HCT116 (cell line): ENCODE measurements around the gene PPEF1. TPM values are rescaled to one million over a fixed set of nuclear protein-coding genes. Genes with fewer than 3 reads are reported as not detected.
A peak's percentile ranks its signal among the peaks of the same experiment; 100 is the strongest.

Experiments
- ATAC-seq: fragments of 200-7000 bp; cut with Tn5 transposase; 2 replicates; pipeline ENCODE4 v1.9.1; 2020; ENCODE audit warnings: mild to moderate bottlenecking, moderate library complexity
- BruUV-seq: library from RNA; stranded (reverse); fragments of 400-500 nt; replicated peaks from 2 replicates; lab custom pipeline; 2021; lab: Mats Ljungman, UMichigan
- CTCF ChIA-PET: fragments of 300-600 bp; sonication (Branson Sonifier 250); formaldehyde crosslinking; loops from one replicate; lab custom pipeline; 2021; ENCODE audit warnings: antibody characterized with exemption; lab: Charles Lee
- POLR2A ChIA-PET: fragments of 300-600, 350-600 bp; sonication (Branson Sonifier 250); formaldehyde crosslinking; loops from one replicate; lab custom pipeline; 2021; ENCODE audit warnings: antibody characterized with exemption; lab: Charles Lee
- RAD21 ChIA-PET, 2 experiments: fragments of 300-600 bp; sonication (Branson Sonifier 250); formaldehyde crosslinking; loops; one replicate each; lab custom pipeline; 2023; ENCODE audit warnings: low total read pairs in 2 of 2; ENCODE audit not compliant: uncharacterized antibody in 2 of 2, unreplicated experiment in 2 of 2, low non-redundant PET in 1 of 2; lab: Charles Lee
- DNase-seq: peaks from one replicate; pipeline ENCODE4 v3.0.0-alpha.2; 2010; ENCODE audit warnings: low read depth, low spot score
- H2AFZ ChIP-seq: fragments of 200-600 bp; shearing (Covaris generic), sonication (generic); 2 replicates; pipeline ENCODE4 v1.6.1; 2017; ENCODE audit warnings: low read depth, mixed run types, mixed read lengths, antibody characterized with exemption, low read length; ENCODE audit not compliant: poor library complexity, severe bottlenecking
- H3K27ac ChIP-seq: 2 replicates; pipeline ENCODE4 v1.5.1; 2012; ENCODE audit warnings: low read depth, low read length
- H3K27me3 ChIP-seq: fragments of 200-600 bp; sonication (generic); 2 replicates; pipeline ENCODE4 v1.6.1; 2016; ENCODE audit warnings: mixed run types, low read length, mixed read lengths; ENCODE audit not compliant: insufficient read depth
- H3K36me3 ChIP-seq, 2 experiments: fragments of 200-500 bp in 1 of 2; fragments of 200-600 bp in 1 of 2; sonication (Bioruptor generic) in 1 of 2; sonication (generic) in 1 of 2; 2 replicates each; pipeline versions ENCODE4 v1.5.1 to v1.6.1; 2014 to 2016; ENCODE audit warnings: low read length in 2 of 2, inconsistent platforms in 1 of 2, mixed read lengths in 1 of 2, mixed run types in 1 of 2; ENCODE audit not compliant: insufficient read depth in 2 of 2, control insufficient read depth in 1 of 2
- H3K4me1 ChIP-seq, 2 experiments: fragments of 200-600 bp in 1 of 2; sonication (generic) in 1 of 2; 2 replicates each; pipeline versions ENCODE4 v1.5.1 to v1.6.1; 2012 to 2017; ENCODE audit warnings: low read length in 2 of 2, inconsistent platforms in 1 of 2, mild to moderate bottlenecking in 1 of 2, mixed read lengths in 1 of 2, mixed run types in 1 of 2, moderate library complexity in 1 of 2; ENCODE audit not compliant: insufficient read depth in 2 of 2, control insufficient read depth in 1 of 2
- H3K4me2 ChIP-seq: fragments of 200-600 bp; sonication (generic); 2 replicates; pipeline ENCODE4 v1.6.1; 2017; ENCODE audit warnings: mixed run types, low read length, mixed read lengths
- H3K4me3 ChIP-seq, 2 experiments: fragments of 200-600 bp in 1 of 2; sonication (generic) in 1 of 2; replicated peaks in 1 of 2; 2 replicates each; pipeline ENCODE4 v1.5.1; 2011 to 2016; ENCODE audit warnings: low read length in 2 of 2, control low read depth in 1 of 2, low read depth in 1 of 2, mild to moderate bottlenecking in 1 of 2, mixed read lengths in 1 of 2, mixed run types in 1 of 2
- H3K79me2 ChIP-seq: fragments of 200-600 bp; sonication (generic); 2 replicates; pipeline ENCODE4 v1.6.1; 2017; ENCODE audit warnings: mild to moderate bottlenecking, mixed run types, low read length, moderate library complexity, mixed read lengths; ENCODE audit not compliant: insufficient read depth
- H3K9ac ChIP-seq: fragments of 200-600 bp; sonication (generic); 2 replicates; pipeline ENCODE4 v1.6.1; 2016; ENCODE audit warnings: low read length, mixed read lengths
- H3K9me2 ChIP-seq: fragments of 200-600 bp; sonication (generic), shearing (Covaris generic); 2 replicates; pipeline ENCODE4 v1.6.1; 2017; ENCODE audit warnings: mixed run types, mild to moderate bottlenecking, moderate library complexity; ENCODE audit not compliant: insufficient read depth
- H3K9me3 ChIP-seq, 2 experiments: fragments of 200-500 bp in 1 of 2; fragments of 200-600 bp in 1 of 2; sonication (Bioruptor generic) in 1 of 2; sonication (generic) in 1 of 2; 2 replicates each; pipeline ENCODE4 v1.6.1; 2014 to 2017; ENCODE audit warnings: low read length in 2 of 2, mixed read lengths in 2 of 2, inconsistent platforms in 1 of 2, low read depth in 1 of 2, mild to moderate bottlenecking in 1 of 2, mixed run types in 1 of 2, moderate library complexity in 1 of 2; ENCODE audit not compliant: control insufficient read depth in 1 of 2, insufficient read depth in 1 of 2
- H4K20me1 ChIP-seq: fragments of 200-600 bp; sonication (generic), shearing (Covaris generic); 2 replicates; pipeline ENCODE4 v1.6.1; 2017; ENCODE audit warnings: mixed run types, mild to moderate bottlenecking, moderate library complexity; ENCODE audit not compliant: insufficient read depth
- ATF3 ChIP-seq: IDR thresholded peaks from 2 replicates; pipeline ENCODE4 v1.6.1; 2012
- MAX ChIP-seq: IDR thresholded peaks from 2 replicates; pipeline ENCODE4 v1.6.1; 2012
- REST ChIP-seq: IDR thresholded peaks from 2 replicates; pipeline ENCODE4 v1.6.1; 2012; ENCODE audit warnings: low read depth
- SP1 ChIP-seq: IDR thresholded peaks from 2 replicates; pipeline ENCODE4 v1.6.1; 2012; ENCODE audit warnings: low read depth
- ZFX ChIP-seq: fragments of 450-650 bp; IDR thresholded peaks from 2 replicates; pipeline ENCODE4 v1.6.1; 2017
- intact Hi-C: fragments of 100-400 bp; cut with micrococcal nuclease; formaldehyde crosslinking; loops from 2 replicates; pipeline ENCODE4 v1.10.0; 2022
- total RNA-seq: library from RNA; stranded (reverse); gene quantifications from one replicate; pipeline ENCODE4 v1.2.1, GENCODE V29; 2021; ENCODE audit not compliant: unreplicated experiment

PPEF1 gene
- total RNA-seq, 1 experiment from 2014 or later, result not detected

- ChIA-PET RAD21 (no interaction called here), CTCF (interaction anchor here (1.0 kb wide), 1 partner anchor 12 kb away, joined by 3 read pairs; no protein-coding TSS in a partner anchor)
These were observed 32.4 kb upstream of the PPEF1 start for GRCh38 chrX:18674788-18675735.

More at GRCh38 chrX:18674788-18675735, 32.4 kb upstream of the PPEF1 start:
- Histone ChIP-seq H3K4me2 (peak overlapping the region; percentile 74), H3K9me2 (no peaks in the 10 kb centered on the region), H3K9me3 (no peaks in the 10 kb centered on the region), H3K36me3 (no peaks in the 10 kb centered on the region), H3K4me1 (peaks cover 0 to 6% of the 10 kb centered on the region in 2 experiments; a peak in 1 of 4 replicates), H3K79me2 (no peaks in the 10 kb centered on the region), H3K27ac (peak overlapping the region; percentile 46; the same call in 1 of the 2 replicates), H3K4me3 (peak overlapping the region; percentile 38 to 56), H4K20me1 (no peaks in the 10 kb centered on the region), H3K27me3 (no peaks in the 10 kb centered on the region), H2AFZ (peak overlapping the region; percentile 26), H3K9ac (peak overlapping the region; percentile 38)
- no TSS peak for BruUV-seq
- POLR2A ChIA-PET, result no interaction called here
- ATAC-seq (peak; percentile 85), DNase-seq (peak; percentile 24)
- intact Hi-C loops, result loop anchor here (5.0 to 10.0 kb wide), 2 partner anchors 212 to 250 kb away; partner anchors contain the start of gene CDKL5
- TF ChIP-seq MAX, result peak; percentile 7; the same call in 1 of the 2 replicates
- TF ChIP-seq ATF3, result peak; percentile 96
- TF ChIP-seq REST, result no peak
- TF ChIP-seq SP1, result 0 out of 2 replicates have a peak, but pooled peaks have one; percentile 8
- peak; percentile 41 for TF ChIP-seq ZFX
